ENCODE results near the gene ADAMTS18.

The ADAMTS18 gene

DNA sequence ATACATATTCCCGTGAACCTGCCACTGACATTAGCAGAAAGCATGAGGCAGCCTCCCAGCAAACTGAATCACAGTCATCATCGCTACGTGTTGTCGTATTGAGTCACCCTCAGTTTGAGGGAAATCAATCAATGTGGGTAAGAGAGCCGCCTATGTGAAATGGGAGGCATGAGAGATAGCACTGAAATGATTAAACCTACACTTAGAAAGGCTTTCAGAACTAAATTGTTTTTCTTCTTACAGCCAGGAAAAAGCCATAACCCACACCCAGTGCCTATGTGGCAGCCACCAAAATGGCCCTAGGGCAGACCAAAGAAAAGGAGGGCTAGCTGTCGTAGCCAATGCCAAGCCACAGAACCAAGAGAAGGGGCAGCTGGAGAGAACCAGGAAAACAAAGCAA is 90.5 kb downstream of the ADAMTS18 start:
- Histone ChIP-seq H3K27ac (ENCODE audit: low read length) (no peak overlapping the region), H3K4me2 (ENCODE audit: insufficient read depth, low read length) (no peak overlapping the region), H3K4me1 (ENCODE audit: insufficient read depth, low read length) (no peaks in the 10 kb centered on the region), H3K27me3 (ENCODE audit: insufficient read depth, low read length, poor library complexity) (peaks cover 7% of the 10 kb centered on the region), H4K20me1 (ENCODE audit: insufficient read depth, low read length) (no peaks in the 10 kb centered on the region), H2AFZ (ENCODE audit: low read depth, low read length) (no peak overlapping the region), H3K79me2 (ENCODE audit: insufficient read depth, low read length) (no peaks in the 10 kb centered on the region), H3K4me3 (ENCODE audit: low read depth in 1 of 2, low read length in 2 of 2) (no peak overlapping the region), H3K9me3 (ENCODE audit: insufficient read depth, low read length, severe bottlenecking) (no peaks in the 10 kb centered on the region), H3K36me3 (ENCODE audit: insufficient read depth, low read length) (no peaks in the 10 kb centered on the region), H3K9ac (ENCODE audit: low read depth, low read length) (no peak overlapping the region)
- no peak for TF ChIP-seq EZH2 (IDR thresholded peaks at IDR 0.05; ENCODE audit: borderline replicate concordance, low read depth, low read length, severe bottlenecking)
- TF ChIP-seq, protein P1, sequence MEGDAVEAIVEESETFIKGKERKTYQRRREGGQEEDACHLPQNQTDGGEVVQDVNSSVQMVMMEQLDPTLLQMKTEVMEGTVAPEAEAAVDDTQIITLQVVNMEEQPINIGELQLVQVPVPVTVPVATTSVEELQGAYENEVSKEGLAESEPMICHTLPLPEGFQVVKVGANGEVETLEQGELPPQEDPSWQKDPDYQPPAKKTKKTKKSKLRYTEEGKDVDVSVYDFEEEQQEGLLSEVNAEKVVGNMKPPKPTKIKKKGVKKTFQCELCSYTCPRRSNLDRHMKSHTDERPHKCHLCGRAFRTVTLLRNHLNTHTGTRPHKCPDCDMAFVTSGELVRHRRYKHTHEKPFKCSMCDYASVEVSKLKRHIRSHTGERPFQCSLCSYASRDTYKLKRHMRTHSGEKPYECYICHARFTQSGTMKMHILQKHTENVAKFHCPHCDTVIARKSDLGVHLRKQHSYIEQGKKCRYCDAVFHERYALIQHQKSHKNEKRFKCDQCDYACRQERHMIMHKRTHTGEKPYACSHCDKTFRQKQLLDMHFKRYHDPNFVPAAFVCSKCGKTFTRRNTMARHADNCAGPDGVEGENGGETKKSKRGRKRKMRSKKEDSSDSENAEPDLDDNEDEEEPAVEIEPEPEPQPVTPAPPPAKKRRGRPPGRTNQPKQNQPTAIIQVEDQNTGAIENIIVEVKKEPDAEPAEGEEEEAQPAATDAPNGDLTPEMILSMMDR (IDR thresholded peaks at IDR 0.05; ENCODE audit: borderline replicate concordance, extremely low read depth, low read length, poor library complexity, severe bottlenecking) = no peak
- DNase-seq (no peak), ATAC-seq (ENCODE audit: insufficient read depth, low read depth) (no peak)

DNA sequence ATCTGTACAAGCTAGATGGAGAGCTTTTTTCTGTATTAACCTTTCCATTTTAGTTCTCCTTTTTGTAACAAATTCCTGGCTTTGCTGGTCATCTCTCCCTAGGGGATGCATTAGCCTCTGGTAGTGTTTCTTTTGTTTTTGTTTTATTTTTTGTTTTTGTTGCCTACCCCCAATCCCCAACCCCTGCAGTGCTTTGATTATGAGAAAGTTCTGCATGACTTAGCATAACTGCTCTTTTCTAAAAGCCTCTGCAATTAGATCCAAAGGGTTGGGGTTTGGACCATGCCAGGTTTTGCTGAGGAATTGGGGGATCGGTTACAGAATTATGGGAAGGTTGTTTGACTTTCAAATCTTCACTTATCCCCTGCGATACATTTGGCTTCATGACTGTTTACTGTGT is 98.2 kb downstream of the ADAMTS18 start:
- Histone ChIP-seq H3K36me3 (ENCODE audit: insufficient read depth, low read length) (no peaks in the 10 kb centered on the region), H3K4me2 (ENCODE audit: insufficient read depth, low read length) (no peak overlapping the region), H3K4me1 (ENCODE audit: insufficient read depth, low read length) (no peaks in the 10 kb centered on the region), H2AFZ (ENCODE audit: low read depth, low read length) (no peak overlapping the region), H4K20me1 (ENCODE audit: insufficient read depth, low read length) (no peaks in the 10 kb centered on the region), H3K79me2 (ENCODE audit: insufficient read depth, low read length) (no peaks in the 10 kb centered on the region), H3K27ac (ENCODE audit: low read length) (no peak overlapping the region), H3K4me3 (ENCODE audit: low read depth in 1 of 2, low read length in 2 of 2) (no peak overlapping the region), H3K9ac (ENCODE audit: low read depth, low read length) (no peak overlapping the region), H3K27me3 (ENCODE audit: insufficient read depth, low read length, poor library complexity) (no peaks in the 10 kb centered on the region), H3K9me3 (ENCODE audit: insufficient read depth, low read length, severe bottlenecking) (no peaks in the 10 kb centered on the region)
- ATAC-seq (ENCODE audit: insufficient read depth, low read depth) (no peak), DNase-seq (no peak)
- TF ChIP-seq EZH2 (IDR thresholded peaks at IDR 0.05; ENCODE audit: borderline replicate concordance, low read depth, low read length, severe bottlenecking) = no peak
- TF ChIP-seq, protein P1 (IDR thresholded peaks at IDR 0.05; ENCODE audit: borderline replicate concordance, extremely low read depth, low read length, poor library complexity, severe bottlenecking) = no peak

DNA sequence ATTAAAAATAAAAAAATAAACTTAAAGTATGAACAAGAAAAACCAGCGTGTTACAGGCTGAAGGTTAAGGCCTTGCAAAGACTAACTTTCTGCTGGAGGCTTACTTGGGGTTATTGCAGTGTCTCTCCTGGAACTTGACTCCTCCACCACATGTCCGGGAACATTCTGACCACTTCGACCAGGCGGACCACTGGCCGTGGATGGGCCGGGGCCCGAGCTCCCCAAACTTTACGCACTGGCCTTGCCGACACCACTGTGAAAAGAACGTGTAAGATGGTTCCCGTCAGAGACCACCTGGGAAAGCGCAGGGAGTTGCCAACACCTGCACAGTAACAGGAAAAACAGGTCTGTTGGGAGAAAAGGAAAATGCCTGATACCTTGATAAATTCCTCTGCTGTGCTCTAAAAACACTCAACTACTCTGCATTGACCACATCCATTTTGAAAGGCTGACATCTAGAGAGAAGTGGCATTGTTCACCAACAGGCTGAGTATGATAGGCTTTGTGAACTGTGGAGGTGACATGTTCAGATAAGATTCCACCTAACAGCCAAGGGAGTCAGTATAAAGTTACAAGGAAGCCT is 99.1 kb downstream of the ADAMTS18 start:
- Histone ChIP-seq H3K9me3 (ENCODE audit: insufficient read depth, low read length, severe bottlenecking) (no peaks in the 10 kb centered on the region), H2AFZ (ENCODE audit: low read depth, low read length) (no peak overlapping the region), H3K4me3 (ENCODE audit: low read depth in 1 of 2, low read length in 2 of 2) (no peak overlapping the region), H3K4me1 (ENCODE audit: insufficient read depth, low read length) (no peaks in the 10 kb centered on the region), H4K20me1 (ENCODE audit: insufficient read depth, low read length) (no peaks in the 10 kb centered on the region), H3K36me3 (ENCODE audit: insufficient read depth, low read length) (no peaks in the 10 kb centered on the region), H3K27ac (ENCODE audit: low read length) (no peak overlapping the region), H3K79me2 (ENCODE audit: insufficient read depth, low read length) (no peaks in the 10 kb centered on the region), H3K4me2 (ENCODE audit: insufficient read depth, low read length) (no peak overlapping the region), H3K27me3 (ENCODE audit: insufficient read depth, low read length, poor library complexity) (no peaks in the 10 kb centered on the region), H3K9ac (ENCODE audit: low read depth, low read length) (no peak overlapping the region)
- no peak for DNase-seq
- no peak for ATAC-seq (ENCODE audit: insufficient read depth, low read depth)
- TF ChIP-seq EZH2 (IDR thresholded peaks at IDR 0.05; ENCODE audit: borderline replicate concordance, low read depth, low read length, severe bottlenecking) = no peak
- TF ChIP-seq, protein P1 (IDR thresholded peaks at IDR 0.05; ENCODE audit: borderline replicate concordance, extremely low read depth, low read length, poor library complexity, severe bottlenecking) = no peak

DNA sequence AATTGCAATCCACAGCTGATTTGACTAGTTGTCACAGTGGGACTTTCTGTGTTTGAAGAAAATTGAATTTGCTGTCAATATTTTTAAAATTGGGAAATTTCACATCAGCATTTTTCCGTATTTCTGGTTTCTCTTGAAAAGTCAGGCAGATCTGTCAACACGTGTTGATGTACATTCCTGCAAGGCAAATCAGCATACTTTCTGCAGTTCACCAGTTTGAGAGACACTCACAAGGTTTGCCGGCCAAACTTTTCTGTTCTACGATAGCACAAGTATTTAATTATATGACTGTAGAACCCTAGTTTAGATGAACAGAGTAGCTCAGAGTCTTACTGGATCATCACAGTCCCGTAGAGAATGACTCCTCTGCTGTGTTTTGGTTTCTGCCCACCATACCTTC is 102.0 kb downstream of the ADAMTS18 start:
- H3K4me3 ChIP-seq (ENCODE audit: low read depth in 1 of 2, low read length in 2 of 2) = no peak overlapping the region
- H3K9ac ChIP-seq (ENCODE audit: low read depth, low read length) = no peak overlapping the region
- ATAC-seq (ENCODE audit: insufficient read depth, low read depth) (no peak), DNase-seq (no peak)
- H3K4me2 ChIP-seq (ENCODE audit: insufficient read depth, low read length) = no peak overlapping the region
- H3K9me3 ChIP-seq (ENCODE audit: insufficient read depth, low read length, severe bottlenecking) = no peaks in the 10 kb centered on the region
- no peaks in the 10 kb centered on the region for H3K79me2 ChIP-seq (ENCODE audit: insufficient read depth, low read length)
- no peaks in the 10 kb centered on the region for H3K36me3 ChIP-seq (ENCODE audit: insufficient read depth, low read length)
- no peaks in the 10 kb centered on the region for H3K27me3 ChIP-seq (ENCODE audit: insufficient read depth, low read length, poor library complexity)
- H3K27ac ChIP-seq (ENCODE audit: low read length) = no peak overlapping the region
- TF ChIP-seq EZH2 (IDR thresholded peaks at IDR 0.05; ENCODE audit: borderline replicate concordance, low read depth, low read length, severe bottlenecking) = no peak
- TF ChIP-seq, protein P1 (IDR thresholded peaks at IDR 0.05; ENCODE audit: borderline replicate concordance, extremely low read depth, low read length, poor library complexity, severe bottlenecking) = no peak
- no peaks in the 10 kb centered on the region for H4K20me1 ChIP-seq (ENCODE audit: insufficient read depth, low read length)
- no peaks in the 10 kb centered on the region for H3K4me1 ChIP-seq (ENCODE audit: insufficient read depth, low read length)
- H2AFZ ChIP-seq (ENCODE audit: low read depth, low read length) = no peak overlapping the region

Measured in DND-41 (cell line).